ENCODE measurements around the gene ASPHD1. TPM values are rescaled to one million over a fixed set of nuclear protein-coding genes. Genes with fewer than 3 reads are reported as not detected.

ASPHD1 gene
- total RNA-seq, 1 experiment from 2014 or later = 2.0 TPM

- Histone ChIP-seq H3K36me3 (ENCODE audit: insufficient read depth, low read length, poor library complexity, severe bottlenecking) (no peaks in the 10 kb centered on the region), H3K27me3 (replicated peaks; ENCODE audit: insufficient read depth, low read depth, low read length, poor library complexity) (no peaks in the 10 kb centered on the region), H3K9me3 (ENCODE audit: low read depth, low read length, poor library complexity, severe bottlenecking) (no peaks in the 10 kb centered on the region), H3K4me3 (ENCODE audit: low read depth, low read length, poor library complexity, severe bottlenecking) (no peak overlapping the region), H3K4me1 (ENCODE audit: insufficient read depth, low read length, poor library complexity, severe bottlenecking) (peaks cover 6% of the 10 kb centered on the region), H3K27ac (ENCODE audit: low read depth, low read length, poor library complexity, severe bottlenecking) (no peak overlapping the region)
- no TSS peak for BruUV-seq (replicated peaks)
- DNase-seq (ENCODE audit: low spot score) = no peak
- ChIA-PET POLR2A (ENCODE audit: low non-redundant PET) (no interaction called here), CTCF (no interaction called here)
- TF ChIP-seq EZH2 (IDR thresholded peaks at IDR 0.05; ENCODE audit: borderline replicate concordance, low read depth, low read length, poor library complexity, severe bottlenecking) = no peak
- TF ChIP-seq, protein P1, sequence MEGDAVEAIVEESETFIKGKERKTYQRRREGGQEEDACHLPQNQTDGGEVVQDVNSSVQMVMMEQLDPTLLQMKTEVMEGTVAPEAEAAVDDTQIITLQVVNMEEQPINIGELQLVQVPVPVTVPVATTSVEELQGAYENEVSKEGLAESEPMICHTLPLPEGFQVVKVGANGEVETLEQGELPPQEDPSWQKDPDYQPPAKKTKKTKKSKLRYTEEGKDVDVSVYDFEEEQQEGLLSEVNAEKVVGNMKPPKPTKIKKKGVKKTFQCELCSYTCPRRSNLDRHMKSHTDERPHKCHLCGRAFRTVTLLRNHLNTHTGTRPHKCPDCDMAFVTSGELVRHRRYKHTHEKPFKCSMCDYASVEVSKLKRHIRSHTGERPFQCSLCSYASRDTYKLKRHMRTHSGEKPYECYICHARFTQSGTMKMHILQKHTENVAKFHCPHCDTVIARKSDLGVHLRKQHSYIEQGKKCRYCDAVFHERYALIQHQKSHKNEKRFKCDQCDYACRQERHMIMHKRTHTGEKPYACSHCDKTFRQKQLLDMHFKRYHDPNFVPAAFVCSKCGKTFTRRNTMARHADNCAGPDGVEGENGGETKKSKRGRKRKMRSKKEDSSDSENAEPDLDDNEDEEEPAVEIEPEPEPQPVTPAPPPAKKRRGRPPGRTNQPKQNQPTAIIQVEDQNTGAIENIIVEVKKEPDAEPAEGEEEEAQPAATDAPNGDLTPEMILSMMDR (conservative IDR thresholded peaks at IDR 0.05; ENCODE audit: low read depth, low read length) = no peak
- intact Hi-C loops (cut with micrococcal nuclease; ENCODE audit: unreplicated experiment) = no loop called here
Observed at GRCh38 chr16:29894352-29894751, 5.9 kb upstream of the ASPHD1 start.

DNA sequence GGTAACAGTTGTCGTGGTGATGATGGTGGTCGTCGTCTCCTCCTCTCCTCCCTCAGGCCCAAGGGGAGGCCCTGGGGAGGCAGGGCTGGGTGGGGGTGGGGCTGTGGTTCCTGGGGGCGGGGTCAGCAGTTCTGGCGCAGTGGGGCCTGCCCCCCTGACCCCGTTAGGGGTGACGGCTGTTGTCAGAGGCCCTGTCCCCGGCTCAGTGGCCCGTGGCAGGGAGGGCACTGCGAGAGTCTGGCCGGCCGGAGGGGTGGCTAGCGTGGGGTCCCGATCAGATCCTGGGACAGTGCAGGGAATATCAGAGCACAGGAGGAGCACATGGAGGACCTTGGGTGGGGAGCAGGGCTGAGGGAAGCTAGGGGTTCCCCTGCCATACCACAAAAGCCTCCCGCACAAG lies 3.4 kb upstream of the ASPHD1 start:
- Histone ChIP-seq H3K4me1 (ENCODE audit: insufficient read depth, low read length, poor library complexity, severe bottlenecking) (peaks cover 6% of the 10 kb centered on the region), H3K27me3 (replicated peaks; ENCODE audit: insufficient read depth, low read depth, low read length, poor library complexity) (no peaks in the 10 kb centered on the region), H3K27ac (ENCODE audit: low read depth, low read length, poor library complexity, severe bottlenecking) (no peak overlapping the region), H3K4me3 (ENCODE audit: low read depth, low read length, poor library complexity, severe bottlenecking) (no peak overlapping the region), H3K36me3 (ENCODE audit: insufficient read depth, low read length, poor library complexity, severe bottlenecking) (no peaks in the 10 kb centered on the region), H3K9me3 (ENCODE audit: low read depth, low read length, poor library complexity, severe bottlenecking) (no peaks in the 10 kb centered on the region)
- no TSS peak for BruUV-seq (replicated peaks)
- ChIA-PET CTCF (no interaction called here), POLR2A (ENCODE audit: low non-redundant PET) (no interaction called here)
- DNase-seq (ENCODE audit: low spot score) = no peak
- intact Hi-C loops (cut with micrococcal nuclease; ENCODE audit: unreplicated experiment) = no loop called here
- TF ChIP-seq, protein P1 (conservative IDR thresholded peaks at IDR 0.05; ENCODE audit: low read depth, low read length) = no peak
- TF ChIP-seq EZH2 (IDR thresholded peaks at IDR 0.05; ENCODE audit: borderline replicate concordance, low read depth, low read length, poor library complexity, severe bottlenecking) = no peak

DNA sequence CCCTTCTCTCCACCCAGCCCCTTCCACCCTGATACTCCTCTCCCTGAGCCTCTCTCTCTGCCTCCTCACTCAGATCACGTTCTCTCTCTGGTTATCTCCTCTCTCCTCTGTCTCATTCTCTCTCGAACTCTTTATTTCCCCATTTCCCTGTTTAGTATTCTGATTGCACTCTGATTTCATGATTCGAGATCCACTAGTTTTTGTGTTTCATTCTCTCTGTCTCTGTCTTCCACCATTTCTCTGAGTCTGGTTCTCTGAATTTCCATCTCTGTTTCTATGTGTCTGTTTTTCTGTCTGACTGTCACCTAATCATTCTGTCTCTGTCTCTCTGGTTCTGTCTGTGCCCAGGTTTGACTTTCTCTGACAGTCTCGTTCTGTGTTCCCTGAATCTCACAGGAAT lies 3.0 kb upstream of the ASPHD1 start:
- ChIA-PET POLR2A (ENCODE audit: low non-redundant PET) (no interaction called here), CTCF (no interaction called here)
- no peak for DNase-seq (ENCODE audit: low spot score)
- H3K36me3 ChIP-seq (ENCODE audit: insufficient read depth, low read length, poor library complexity, severe bottlenecking) = no peaks in the 10 kb centered on the region
- H3K9me3 ChIP-seq (ENCODE audit: low read depth, low read length, poor library complexity, severe bottlenecking) = no peaks in the 10 kb centered on the region
- TF ChIP-seq, protein P1 (conservative IDR thresholded peaks at IDR 0.05; ENCODE audit: low read depth, low read length) = no peak
- TF ChIP-seq EZH2 (IDR thresholded peaks at IDR 0.05; ENCODE audit: borderline replicate concordance, low read depth, low read length, poor library complexity, severe bottlenecking) = no peak
- no TSS peak for BruUV-seq (replicated peaks)
- intact Hi-C loops (cut with micrococcal nuclease; ENCODE audit: unreplicated experiment) = no loop called here
- no peaks in the 10 kb centered on the region for H3K27me3 ChIP-seq (replicated peaks; ENCODE audit: insufficient read depth, low read depth, low read length, poor library complexity)
- H3K4me1 ChIP-seq (ENCODE audit: insufficient read depth, low read length, poor library complexity, severe bottlenecking) = peaks cover 6% of the 10 kb centered on the region
- H3K4me3 ChIP-seq (ENCODE audit: low read depth, low read length, poor library complexity, severe bottlenecking) = no peak overlapping the region
- no peak overlapping the region for H3K27ac ChIP-seq (ENCODE audit: low read depth, low read length, poor library complexity, severe bottlenecking)

Data from A673 (cell line).